NCI-H82 (cell line): ENCODE data around the gene RNF151.
A peak's percentile ranks its signal among the peaks of the same experiment; 100 is the strongest.
"Not testable (repeated sequence)": the region's sequence is repeated elsewhere in the genome, so short reads cannot be mapped to it uniquely, and the experiment has no call there.

Source experiments
- DNase-seq: peaks from one replicate; lab custom pipeline; 2025; lab: John Stamatoyannopoulos, UW

Gene RNF151

GRCh38 chr16:1960665-1961630 lies 5.7 kb upstream of the RNF151 start:
- peak; percentile 93 for DNase-seq

GRCh38 chr16:1961651-1962067 lies 5.0 kb upstream of the RNF151 start:
- peak; percentile 74 for DNase-seq

- not testable (repeated sequence) for DNase-seq
Measured at GRCh38 chr16:1962161-1963153, 4.2 kb upstream of the RNF151 start.

GRCh38 chr16:1963806-1964505 lies 2.7 kb upstream of the RNF151 start:
- peak; percentile 50 for DNase-seq

- DNase-seq: peak; percentile 100
Measured at GRCh38 chr16:1964506-1965395, 1.9 kb upstream of the RNF151 start, which contains the start of gene RPS2. RPS2 (minus strand) TSS chr16:1964826; CDS start chr16:1964625, 201 bp downstream.

- DNase-seq: peak; percentile 31
Measured at GRCh38 chr16:1965396-1966001, 1.2 kb upstream of the RNF151 start.

- no peak for DNase-seq
Measured at GRCh38 chr16:1968146-1968953, 1.7 kb downstream of the RNF151 start.

GRCh38 chr16:1971796-1972489 lies 5.3 kb downstream of the RNF151 start, which contains the start of gene TBL3:
TBL3 (plus strand) TSS chr16:1972053; CDS start chr16:1972165, 112 bp downstream.
- DNase-seq: peak; percentile 95

GRCh38 chr16:1972490-1972877 lies 5.8 kb downstream of the RNF151 start:
- peak; percentile 47 for DNase-seq

GRCh38 chr16:1973461-1974156 lies 7.0 kb downstream of the RNF151 start:
- DNase-seq: no peak

- no peak for DNase-seq
Measured at GRCh38 chr16:1974157-1975070, 7.8 kb downstream of the RNF151 start.

- DNase-seq: no peak
Measured at GRCh38 chr16:1975432-1976215, 9.0 kb downstream of the RNF151 start.

GRCh38 chr16:1976216-1976520 lies 9.5 kb downstream of the RNF151 start:
- DNase-seq: no peak

GRCh38 chr16:1976951-1977874 lies 10.6 kb downstream of the RNF151 start:
- no peak for DNase-seq

- DNase-seq: no peak
Measured at GRCh38 chr16:1977875-1978268, 11.2 kb downstream of the RNF151 start.
